Lung (tissue), 12 donors: Measurements from ENCODE around the gene MVB12B. TPM values are rescaled to one million over a fixed set of nuclear protein-coding genes. Genes with fewer than 3 reads are reported as not detected.

ENCODE experiments used
- ATAC-seq: fragments of 200-7000 bp; cut with Tn5 transposase; one replicate; pipeline ENCODE4 v1.9.1; 2020; ENCODE audit warnings: moderate number of reproducible peaks; ENCODE audit not compliant: insufficient read depth, low FRiP score
- DNase-seq, 3 donors: peaks; one replicate each; pipeline ENCODE4 v3.0.0-alpha.2; 2013 to 2017
- H3K27ac ChIP-seq, 2 donors: one replicate each; pipeline ENCODE4 v1.5.1; 2013; ENCODE audit warnings: mild to moderate bottlenecking in 2 of 2, moderate library complexity in 2 of 2, control low read depth in 1 of 2, inconsistent platforms in 1 of 2, low read depth in 1 of 2, low read length in 1 of 2
- H3K27me3 ChIP-seq, 3 donors: one replicate each; pipeline ENCODE4 v1.5.1; 2013; ENCODE audit warnings: low read length in 2 of 3; ENCODE audit not compliant: control insufficient read depth in 3 of 3, insufficient read depth in 3 of 3
- H3K36me3 ChIP-seq, 4 donors: one replicate each; pipeline ENCODE4 v1.5.1; 2013; ENCODE audit warnings: low read length in 4 of 4, mild to moderate bottlenecking in 1 of 4, moderate library complexity in 1 of 4; ENCODE audit not compliant: control insufficient read depth in 4 of 4, insufficient read depth in 4 of 4
- H3K4me1 ChIP-seq, 5 donors: one replicate each; pipeline ENCODE4 v1.5.1; 2013; ENCODE audit warnings: low read length in 5 of 5, mild to moderate bottlenecking in 2 of 5, moderate library complexity in 1 of 5; ENCODE audit not compliant: control insufficient read depth in 5 of 5, insufficient read depth in 5 of 5
- H3K4me3 ChIP-seq: one replicate; pipeline ENCODE4 v1.5.1; 2013; ENCODE audit warnings: mild to moderate bottlenecking, control low read depth, moderate library complexity
- H3K9ac ChIP-seq, 2 donors: one replicate each; pipeline ENCODE4 v1.5.1; 2013; ENCODE audit warnings: low read length in 2 of 2, control low read depth in 1 of 2; ENCODE audit not compliant: insufficient read depth in 1 of 2
- H3K9me3 ChIP-seq, 4 donors: one replicate each; pipeline ENCODE4 v1.5.1; 2013; ENCODE audit warnings: low read length in 3 of 4, mild to moderate bottlenecking in 1 of 4, moderate library complexity in 1 of 4; ENCODE audit not compliant: control insufficient read depth in 4 of 4, insufficient read depth in 3 of 4
- WGBS, 2 donors: extraction: QIAGEN DNeasy Blood & Tissue Kit; methylation state at CpG; one replicate each; pipeline ENCODE4 v1.1.7; 2013; 5-methylcytosine and 5-hydroxymethylcytosine counted together
- polyA plus RNA-seq, 2 donors: library from polyadenylated mRNA; stranded (reverse); fragments of 200-250 nt; gene quantifications; one replicate each; pipeline ENCODE4 v1.2.1, GENCODE V29; 2013
- total RNA-seq, 2 donors: library from RNA; depleted of rRNA in 1 of 2; stranded (reverse); fragments of >200 nt in 1 of 2; gene quantifications; one replicate each; pipeline ENCODE4 v1.2.1, GENCODE V29; 2014 to 2021
- TF ChIP-seq, protein P1 (sequence below): IDR thresholded peaks from 2 replicates; pipeline ENCODE4 v1.5.1; 2012; ENCODE audit warnings: mild to moderate bottlenecking; ENCODE audit errors: control extremely low read depth, extremely low read depth
- donor health status: control.
- donor health status: control.
- donor health status: Bipolar disorder and iron deficiency.
- donor health status: healthy.
- donor health status: DM: yes; HTN: yes; CAD: no.

The MVB12B gene
- total and polyA plus RNA-seq, 4 donors, result 9.5 to 33.6 (median 16.5) TPM

- WGBS, 2 donors, result 58 to 75% methylated on average over 1 of the region's 1 CpG
- H3K27ac ChIP-seq, result no peak overlapping the region
- no peak for ATAC-seq
Observed at GRCh38 chr9:126302730-126303129, 23.9 kb upstream of the MVB12B start.

DNA sequence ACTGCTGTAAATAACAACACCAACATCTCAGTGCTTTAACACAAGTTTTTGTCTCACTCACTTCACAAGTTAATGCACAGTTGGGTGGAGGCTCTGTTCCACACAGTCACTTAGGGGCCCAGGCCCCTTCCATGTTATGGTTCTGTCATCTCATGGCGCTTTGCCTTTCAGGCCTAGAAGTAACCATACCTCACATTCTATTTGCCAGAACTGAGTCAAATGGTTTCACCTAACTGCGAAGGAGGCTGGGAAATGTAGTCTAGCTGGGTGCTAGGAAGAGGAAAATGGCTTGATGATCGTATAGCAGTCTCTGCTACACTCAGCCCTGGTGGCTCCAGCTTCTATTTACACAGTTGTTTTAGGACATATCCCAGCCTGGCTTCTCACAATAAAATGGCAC lies 23.1 kb upstream of the MVB12B start:
- Histone ChIP-seq H3K4me1 (peaks cover 0 to 16% (median 6%) of the 10 kb centered on the region in 5 donors), H3K36me3 (no peaks in the 10 kb centered on the region), H3K9me3 (no peaks in the 10 kb centered on the region), H3K27me3 (peaks cover 0 to 2% (median 0%) of the 10 kb centered on the region in 3 donors), H3K27ac (no peak overlapping the region), H3K4me3 (no peak overlapping the region), H3K9ac (no peak overlapping the region)
- WGBS, 2 donors, result 77 to 96% methylated on average over 3 of the region's 3 CpGs
- ATAC-seq (no peak), DNase-seq (no peak)
- TF ChIP-seq, protein P1, sequence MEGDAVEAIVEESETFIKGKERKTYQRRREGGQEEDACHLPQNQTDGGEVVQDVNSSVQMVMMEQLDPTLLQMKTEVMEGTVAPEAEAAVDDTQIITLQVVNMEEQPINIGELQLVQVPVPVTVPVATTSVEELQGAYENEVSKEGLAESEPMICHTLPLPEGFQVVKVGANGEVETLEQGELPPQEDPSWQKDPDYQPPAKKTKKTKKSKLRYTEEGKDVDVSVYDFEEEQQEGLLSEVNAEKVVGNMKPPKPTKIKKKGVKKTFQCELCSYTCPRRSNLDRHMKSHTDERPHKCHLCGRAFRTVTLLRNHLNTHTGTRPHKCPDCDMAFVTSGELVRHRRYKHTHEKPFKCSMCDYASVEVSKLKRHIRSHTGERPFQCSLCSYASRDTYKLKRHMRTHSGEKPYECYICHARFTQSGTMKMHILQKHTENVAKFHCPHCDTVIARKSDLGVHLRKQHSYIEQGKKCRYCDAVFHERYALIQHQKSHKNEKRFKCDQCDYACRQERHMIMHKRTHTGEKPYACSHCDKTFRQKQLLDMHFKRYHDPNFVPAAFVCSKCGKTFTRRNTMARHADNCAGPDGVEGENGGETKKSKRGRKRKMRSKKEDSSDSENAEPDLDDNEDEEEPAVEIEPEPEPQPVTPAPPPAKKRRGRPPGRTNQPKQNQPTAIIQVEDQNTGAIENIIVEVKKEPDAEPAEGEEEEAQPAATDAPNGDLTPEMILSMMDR, result no peak

More at GRCh38 chr9:126302730-126303129, 23.9 kb upstream of the MVB12B start:
- H3K4me1 ChIP-seq, result peaks cover 0 to 22% (median 7%) of the 10 kb centered on the region in 5 donors
- no peaks in the 10 kb centered on the region for H3K9me3 ChIP-seq
- no peak overlapping the region for H3K4me3 ChIP-seq
- peaks cover 0 to 2% (median 0%) of the 10 kb centered on the region in 3 donors for H3K27me3 ChIP-seq
- no peak for DNase-seq
- TF ChIP-seq, protein P1, result no peak
- no peaks in the 10 kb centered on the region for H3K36me3 ChIP-seq
- no peak overlapping the region for H3K9ac ChIP-seq

- no peak overlapping the region for H3K4me3 ChIP-seq
- H3K27ac ChIP-seq, result peak overlapping the region in 1 of 2 donors; percentile 2
- ATAC-seq (no peak), DNase-seq (no peak)
- H3K9ac ChIP-seq, result no peak overlapping the region
- peaks cover 0 to 2% (median 0%) of the 10 kb centered on the region in 3 donors for H3K27me3 ChIP-seq
- no peaks in the 10 kb centered on the region for H3K9me3 ChIP-seq
- peaks cover 0 to 12% (median 6%) of the 10 kb centered on the region in 5 donors for H3K4me1 ChIP-seq
- WGBS, 2 donors, result 84 to 90% methylated on average over 8 of the region's 8 CpGs
- no peaks in the 10 kb centered on the region for H3K36me3 ChIP-seq
- TF ChIP-seq, protein P1, result no peak
Observed at GRCh38 chr9:126304207-126304970, 22.2 kb upstream of the MVB12B start.

- Histone ChIP-seq H3K36me3 (no peaks in the 10 kb centered on the region), H3K27ac (no peak overlapping the region), H3K4me1 (peaks cover 0 to 12% (median 6%) of the 10 kb centered on the region in 5 donors), H3K4me3 (no peak overlapping the region), H3K27me3 (peaks cover 0 to 2% (median 0%) of the 10 kb centered on the region in 3 donors), H3K9me3 (no peaks in the 10 kb centered on the region), H3K9ac (no peak overlapping the region)
- TF ChIP-seq, protein P1, result no peak
- WGBS, 2 donors, result 66 to 74% methylated on average over 7 of the region's 7 CpGs
- ATAC-seq (no peak), DNase-seq (no peak)
Observed at GRCh38 chr9:126304971-126305320, 21.7 kb upstream of the MVB12B start.
